Neuronal stem cell (in vitro differentiated cells): ENCODE data around the gene CD300H. TPM values are rescaled to one million over a fixed set of nuclear protein-coding genes. Genes with fewer than 3 reads are reported as not detected.

ENCODE experiments used
- DNase-seq: peaks from one replicate; pipeline ENCODE4 v3.0.0-alpha.2; 2013; ENCODE audit warnings: low spot score
- H2AFZ ChIP-seq: one replicate; pipeline ENCODE4 v1.6.1; 2013; ENCODE audit warnings: mild to moderate bottlenecking, low read length, inconsistent platforms
- H2AK5ac ChIP-seq: 2 replicates; pipeline ENCODE4 v1.6.1; 2013; ENCODE audit warnings: low read depth, mild to moderate bottlenecking, inconsistent platforms, low read length, moderate library complexity, mixed read lengths
- H2BK120ac ChIP-seq: 2 replicates; pipeline ENCODE4 v1.6.1; 2013; ENCODE audit warnings: low read depth, mild to moderate bottlenecking, inconsistent platforms, low read length, moderate library complexity, mixed read lengths
- H2BK12ac ChIP-seq: one replicate; pipeline ENCODE4 v1.6.1; 2013; ENCODE audit warnings: low read length, inconsistent platforms
- H2BK15ac ChIP-seq: 2 replicates; pipeline ENCODE4 v1.6.1; 2013; ENCODE audit warnings: mild to moderate bottlenecking, low read length, inconsistent platforms, mixed read lengths
- H2BK5ac ChIP-seq: one replicate; pipeline ENCODE4 v1.6.1; 2013; ENCODE audit warnings: inconsistent platforms, mild to moderate bottlenecking, low read length, moderate library complexity
- H3K14ac ChIP-seq: one replicate; pipeline ENCODE4 v1.6.1; 2013; ENCODE audit warnings: low read length, inconsistent platforms
- H3K18ac ChIP-seq: 2 replicates; pipeline ENCODE4 v1.6.1; 2013; ENCODE audit warnings: low read length, inconsistent platforms
- H3K23ac ChIP-seq: 2 replicates; pipeline ENCODE4 v1.6.1; 2013; ENCODE audit warnings: low read depth, mild to moderate bottlenecking, mixed read lengths, low read length, inconsistent platforms; ENCODE audit not compliant: poor library complexity
- H3K27ac ChIP-seq: replicated peaks from 3 replicates; pipeline ENCODE4 v1.5.1; 2013; ENCODE audit warnings: low read length, inconsistent platforms
- H3K27me3 ChIP-seq, 3 experiments: 2 replicates each; pipeline ENCODE4 v1.6.1; 2013; ENCODE audit warnings: low read length in 3 of 3, mild to moderate bottlenecking in 2 of 3, inconsistent platforms in 1 of 3, low read depth in 1 of 3, mixed read lengths in 1 of 3, moderate library complexity in 1 of 3; ENCODE audit not compliant: control insufficient read depth in 3 of 3, insufficient read depth in 3 of 3
- H3K36me3 ChIP-seq, 2 donors: replicated peaks in 1 of 2; 2 replicates each; pipeline ENCODE4 v1.6.1; 2013; ENCODE audit warnings: low read length in 2 of 2; ENCODE audit not compliant: control insufficient read depth in 2 of 2, insufficient read depth in 2 of 2
- H3K4ac ChIP-seq: 2 replicates; pipeline ENCODE4 v1.6.1; 2013; ENCODE audit warnings: inconsistent platforms, mild to moderate bottlenecking, low read length, moderate library complexity
- H3K4me1 ChIP-seq, 2 donors: 1 replicate in 1 of 2; 2 replicates in 1 of 2; pipeline ENCODE4 v1.6.1; 2013; ENCODE audit warnings: low read length in 2 of 2, low read depth in 1 of 2; ENCODE audit not compliant: control insufficient read depth in 2 of 2, insufficient read depth in 1 of 2
- H3K4me2 ChIP-seq: one replicate; pipeline ENCODE4 v1.6.1; 2013; ENCODE audit warnings: mild to moderate bottlenecking, low read length, inconsistent platforms; ENCODE audit not compliant: insufficient read depth, poor library complexity, severe bottlenecking
- H3K4me3 ChIP-seq, 2 donors: 2 replicates each; pipeline ENCODE4 v1.5.1; 2013; ENCODE audit warnings: low read length in 2 of 2, mild to moderate bottlenecking in 2 of 2, inconsistent platforms in 1 of 2, moderate library complexity in 1 of 2
- H3K79me1 ChIP-seq: one replicate; pipeline ENCODE4 v1.6.1; 2013; ENCODE audit warnings: low read depth, mild to moderate bottlenecking, inconsistent platforms, low read length, moderate library complexity
- H3K9ac ChIP-seq: one replicate; pipeline ENCODE4 v1.6.1; 2013; ENCODE audit warnings: mild to moderate bottlenecking, low read depth, low read length, inconsistent platforms; ENCODE audit not compliant: poor library complexity
- H3K9me3 ChIP-seq, 2 donors: replicated peaks in 1 of 2; 2 replicates each; pipeline versions ENCODE3 to v1.6.1; 2013; ENCODE audit warnings: low read length in 2 of 2, mild to moderate bottlenecking in 2 of 2, inconsistent platforms in 1 of 2, low read depth in 1 of 2, mixed read lengths in 1 of 2, moderate library complexity in 1 of 2; ENCODE audit not compliant: control insufficient read depth in 2 of 2, insufficient read depth in 1 of 2
- H4K8ac ChIP-seq: one replicate; pipeline ENCODE4 v1.6.1; 2013; ENCODE audit warnings: low read depth, mild to moderate bottlenecking, inconsistent platforms, low read length, moderate library complexity
- H4K91ac ChIP-seq: one replicate; pipeline ENCODE4 v1.6.1; 2013; ENCODE audit warnings: low read length, low read depth, mild to moderate bottlenecking, inconsistent platforms; ENCODE audit not compliant: poor library complexity
- WGBS, 2 donors: extraction: QIAGEN DNeasy Blood & Tissue Kit; methylation state at CpG; one replicate each; pipeline ENCODE4 v1.1.7; 2013; ENCODE audit warnings: missing lambda C conversion rate in 2 of 2, mixed read lengths in 1 of 2; ENCODE audit not compliant: insufficient read length in 2 of 2, insufficient replicate concordance in 1 of 2; ENCODE audit errors: extremely low coverage in 2 of 2; 5-methylcytosine and 5-hydroxymethylcytosine counted together
- polyA plus RNA-seq, 2 experiments: library from polyadenylated mRNA; stranded (reverse); fragments of 200-250 nt; gene quantifications; one replicate each; pipeline ENCODE4 v1.2.3, GENCODE V29; 2013

The CD300H gene
- not detected for polyA plus RNA-seq (2013, experiment 1 of 2)
- not detected for polyA plus RNA-seq (2013, experiment 2 of 2)

- H3K4ac ChIP-seq: no peak within 1 kb of the TSS
- H3K4me1 ChIP-seq: peaks cover 0 to 1% of the 10 kb centered on the region in 2 donors
- H4K91ac ChIP-seq: no peak within 1 kb of the TSS
- no peak within 1 kb of the TSS for H2AK5ac ChIP-seq
- no CpG with 5 or more reads among the region's 2 CpGs for WGBS, 2 donors
- H2BK15ac ChIP-seq: no peak within 1 kb of the TSS
- H4K8ac ChIP-seq: no peak within 1 kb of the TSS
- no peaks in the 10 kb centered on the region for H3K36me3 ChIP-seq
- no peak within 1 kb of the TSS for H3K9ac ChIP-seq
- peaks cover 0 to 2% of the 10 kb centered on the region in 2 donors for H3K9me3 ChIP-seq
- H3K23ac ChIP-seq: no peak within 1 kb of the TSS
- peak within 1 kb of the TSS in 1 of 2 donors; percentile 65 for H3K4me3 ChIP-seq
- no peak within 1 kb of the TSS for H2BK12ac ChIP-seq
- H2BK5ac ChIP-seq: no peak within 1 kb of the TSS
- H3K14ac ChIP-seq: peak within 1 kb of the TSS; percentile 40
- no peak within 1 kb of the TSS for H3K27ac ChIP-seq
- DNase-seq: no peak
- H2BK120ac ChIP-seq: no peak within 1 kb of the TSS
- H3K79me1 ChIP-seq: peaks cover 2% of the 10 kb centered on the region
- H2AFZ ChIP-seq: no peak within 1 kb of the TSS
- peaks cover 0 to 3% (median 0%) of the 10 kb centered on the region in 3 experiments for H3K27me3 ChIP-seq
- no peak within 1 kb of the TSS for H3K18ac ChIP-seq
- H3K4me2 ChIP-seq: no peak within 1 kb of the TSS
Measured at GRCh38 chr17:74567397-74567796, at the start of gene CD300H. CD300H (minus strand) TSS chr17:74567509.

- H3K27me3 ChIP-seq: peaks cover 0 to 15% (median 1%) of the 10 kb centered on the region in 3 experiments
- no peak overlapping the region for H3K14ac ChIP-seq
- WGBS, 2 donors: no CpG with 5 or more reads among the region's 7 CpGs
Measured at GRCh38 chr17:74616696-74617095, 49.4 kb upstream of the CD300H start.

GRCh38 chr17:74612046-74612445, 44.7 kb upstream of the CD300H start:
- no peak overlapping the region for H3K9ac ChIP-seq
- no CpG with 5 or more reads among the region's 6 CpGs for WGBS, 2 donors
- H3K36me3 ChIP-seq: no peaks in the 10 kb centered on the region
- H3K14ac ChIP-seq: no peak overlapping the region
- no peak overlapping the region for H3K4ac ChIP-seq
- H3K79me1 ChIP-seq: no peaks in the 10 kb centered on the region
- H2AK5ac ChIP-seq: no peak overlapping the region
- no peak overlapping the region for H3K23ac ChIP-seq
- H3K9me3 ChIP-seq: no peaks in the 10 kb centered on the region
- H4K8ac ChIP-seq: no peak overlapping the region
- no peak for DNase-seq
- H3K27ac ChIP-seq: no peak overlapping the region
- no peak overlapping the region for H2BK12ac ChIP-seq
- H2BK15ac ChIP-seq: no peak overlapping the region
- no peak overlapping the region for H4K91ac ChIP-seq
- H3K4me1 ChIP-seq: no peaks in the 10 kb centered on the region
- no peak overlapping the region for H3K4me2 ChIP-seq
- H2BK5ac ChIP-seq: no peak overlapping the region
- H2BK120ac ChIP-seq: no peak overlapping the region
- H3K18ac ChIP-seq: no peak overlapping the region
- H3K27me3 ChIP-seq: peaks cover 0 to 9% (median 0%) of the 10 kb centered on the region in 3 experiments
- no peak overlapping the region for H3K4me3 ChIP-seq
- no peak overlapping the region for H2AFZ ChIP-seq

More at GRCh38 chr17:74616696-74617095, 49.4 kb upstream of the CD300H start:
- H2AK5ac ChIP-seq: no peak overlapping the region
- H3K9me3 ChIP-seq: no peaks in the 10 kb centered on the region
- H3K4ac ChIP-seq: no peak overlapping the region
- no peak overlapping the region for H4K8ac ChIP-seq
- H3K79me1 ChIP-seq: no peaks in the 10 kb centered on the region
- H2BK5ac ChIP-seq: no peak overlapping the region
- H2BK120ac ChIP-seq: no peak overlapping the region
- H3K23ac ChIP-seq: no peak overlapping the region
- no peaks in the 10 kb centered on the region for H3K4me1 ChIP-seq
- no peak overlapping the region for H4K91ac ChIP-seq
- H3K9ac ChIP-seq: no peak overlapping the region
- no peak overlapping the region for H3K27ac ChIP-seq
- no peak overlapping the region for H2AFZ ChIP-seq
- no peak overlapping the region for H3K4me2 ChIP-seq
- H2BK12ac ChIP-seq: no peak overlapping the region
- no peak overlapping the region for H2BK15ac ChIP-seq
- DNase-seq: no peak
- no peaks in the 10 kb centered on the region for H3K36me3 ChIP-seq
- H3K18ac ChIP-seq: no peak overlapping the region
- no peak overlapping the region for H3K4me3 ChIP-seq

- Histone ChIP-seq H3K36me3 (no peaks in the 10 kb centered on the region), H4K91ac (no peak overlapping the region), H3K4me2 (no peak overlapping the region), H3K4ac (no peak overlapping the region), H3K9me3 (no peaks in the 10 kb centered on the region), H2BK5ac (no peak overlapping the region), H3K79me1 (no peaks in the 10 kb centered on the region), H3K4me1 (no peaks in the 10 kb centered on the region), H3K4me3 (no peak overlapping the region), H2BK120ac (no peak overlapping the region), H2AK5ac (no peak overlapping the region), H3K23ac (no peak overlapping the region), H3K27ac (no peak overlapping the region), H3K9ac (no peak overlapping the region), H2AFZ (no peak overlapping the region), H2BK12ac (no peak overlapping the region), H3K14ac (no peak overlapping the region), H3K27me3 (peaks cover 0 to 9% (median 0%) of the 10 kb centered on the region in 3 experiments), H4K8ac (no peak overlapping the region), H3K18ac (no peak overlapping the region), H2BK15ac (no peak overlapping the region)
- peak; percentile 24 for DNase-seq
- no CpG with 5 or more reads among the region's 2 CpGs for WGBS, 2 donors
Measured at GRCh38 chr17:74610108-74610507, 42.8 kb upstream of the CD300H start.
